MM.1S (cell line): ENCODE data around the gene LBX1.
A peak's percentile ranks its signal among the peaks of the same experiment; 100 is the strongest.

Source experiments
- DNase-seq: peaks from one replicate; pipeline ENCODE4 v3.0.0-alpha.2; 2015
- H2AFZ ChIP-seq: fragments of 300-600 bp; sonication (generic); 2 replicates; pipeline ENCODE4 v1.6.0; 2016; ENCODE audit warnings: antibody characterized with exemption, low read length
- H3F3A ChIP-seq: fragments of 300-600 bp; sonication (generic); 2 replicates; pipeline ENCODE4 v1.6.1; 2016; ENCODE audit warnings: mild to moderate bottlenecking, antibody characterized with exemption, low read length, moderate library complexity, mixed read lengths; ENCODE audit not compliant: insufficient read depth
- H3K27ac ChIP-seq: fragments of 300-600 bp; sonication (generic); 2 replicates; pipeline ENCODE4 v1.5.1; 2016; ENCODE audit warnings: mild to moderate bottlenecking, low read length
- H3K27me3 ChIP-seq: fragments of 300-600 bp; sonication (generic); replicated peaks from 2 replicates; pipeline ENCODE4 v1.6.0; 2016; ENCODE audit warnings: low read length; ENCODE audit not compliant: insufficient read depth
- H3K36me3 ChIP-seq: fragments of 300-600 bp; sonication (generic); replicated peaks from 2 replicates; pipeline ENCODE4 v1.6.1; 2016; ENCODE audit warnings: mild to moderate bottlenecking, low read length, mixed read lengths; ENCODE audit not compliant: insufficient read depth
- H3K4me1 ChIP-seq: fragments of 300-600 bp; sonication (generic); 2 replicates; pipeline ENCODE4 v1.6.1; 2016; ENCODE audit warnings: low read length, mixed read lengths
- H3K4me2 ChIP-seq: fragments of 300-600 bp; sonication (generic); 2 replicates; pipeline ENCODE4 v1.6.0; 2016; ENCODE audit warnings: low read depth, low read length
- H3K4me3 ChIP-seq: fragments of 300-600 bp; sonication (generic); 2 replicates; pipeline ENCODE4 v1.5.1; 2016; ENCODE audit warnings: low read length, mixed read lengths
- H3K79me2 ChIP-seq: fragments of 300-600 bp; sonication (generic); 2 replicates; pipeline ENCODE4 v1.6.1; 2016; ENCODE audit warnings: mixed run types, low read length, mixed read lengths
- H3K9ac ChIP-seq: fragments of 300-600 bp; sonication (generic); 2 replicates; pipeline ENCODE4 v1.6.1; 2016; ENCODE audit warnings: low read length, mixed read lengths
- H3K9me2 ChIP-seq: fragments of 300-600 bp; sonication (generic); replicated peaks from 2 replicates; pipeline ENCODE4 v1.6.1; 2016; ENCODE audit warnings: mild to moderate bottlenecking, low read length, mixed read lengths; ENCODE audit not compliant: insufficient read depth
- H3K9me3 ChIP-seq: fragments of 300-600 bp; sonication (generic); replicated peaks from 2 replicates; pipeline ENCODE4 v1.6.1; 2016; ENCODE audit warnings: mild to moderate bottlenecking, low read length, mixed read lengths; ENCODE audit not compliant: insufficient read depth
- H4K20me1 ChIP-seq: fragments of 300-600 bp; sonication (generic); 2 replicates; pipeline ENCODE4 v1.6.1; 2016; ENCODE audit warnings: mild to moderate bottlenecking, low read length, moderate library complexity, mixed read lengths; ENCODE audit not compliant: insufficient read depth
- EZH2 ChIP-seq: fragments of 300-600 bp; sonication (generic); optimal IDR thresholded peaks from 2 replicates; pipeline ENCODE3; 2017; ENCODE audit warnings: low read depth, mild to moderate bottlenecking, antibody characterized with exemption, low read length, mixed read lengths
- EZH2phosphoT487 ChIP-seq: fragments of 300-600 bp; sonication (generic); IDR thresholded peaks from 2 replicates; pipeline ENCODE4 v1.6.1; 2018; ENCODE audit warnings: antibody characterized with exemption, low read length
- TF ChIP-seq, protein P1 (sequence below): fragments of 300-600 bp; sonication (generic); IDR thresholded peaks from 2 replicates; pipeline ENCODE4 v1.5.1; 2016; ENCODE audit warnings: antibody characterized with exemption, low read length, mixed read lengths

The LBX1 gene, protein sequence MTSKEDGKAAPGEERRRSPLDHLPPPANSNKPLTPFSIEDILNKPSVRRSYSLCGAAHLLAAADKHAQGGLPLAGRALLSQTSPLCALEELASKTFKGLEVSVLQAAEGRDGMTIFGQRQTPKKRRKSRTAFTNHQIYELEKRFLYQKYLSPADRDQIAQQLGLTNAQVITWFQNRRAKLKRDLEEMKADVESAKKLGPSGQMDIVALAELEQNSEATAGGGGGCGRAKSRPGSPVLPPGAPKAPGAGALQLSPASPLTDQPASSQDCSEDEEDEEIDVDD

GRCh38 chr10:101229266-101230182 lies at the start of gene LBX1:
LBX1 (minus strand) TSS chr10:101229463; CDS start chr10:101228815, 648 bp downstream.
- TF ChIP-seq EZH2phosphoT487 = no peak
- TF ChIP-seq, protein P1, sequence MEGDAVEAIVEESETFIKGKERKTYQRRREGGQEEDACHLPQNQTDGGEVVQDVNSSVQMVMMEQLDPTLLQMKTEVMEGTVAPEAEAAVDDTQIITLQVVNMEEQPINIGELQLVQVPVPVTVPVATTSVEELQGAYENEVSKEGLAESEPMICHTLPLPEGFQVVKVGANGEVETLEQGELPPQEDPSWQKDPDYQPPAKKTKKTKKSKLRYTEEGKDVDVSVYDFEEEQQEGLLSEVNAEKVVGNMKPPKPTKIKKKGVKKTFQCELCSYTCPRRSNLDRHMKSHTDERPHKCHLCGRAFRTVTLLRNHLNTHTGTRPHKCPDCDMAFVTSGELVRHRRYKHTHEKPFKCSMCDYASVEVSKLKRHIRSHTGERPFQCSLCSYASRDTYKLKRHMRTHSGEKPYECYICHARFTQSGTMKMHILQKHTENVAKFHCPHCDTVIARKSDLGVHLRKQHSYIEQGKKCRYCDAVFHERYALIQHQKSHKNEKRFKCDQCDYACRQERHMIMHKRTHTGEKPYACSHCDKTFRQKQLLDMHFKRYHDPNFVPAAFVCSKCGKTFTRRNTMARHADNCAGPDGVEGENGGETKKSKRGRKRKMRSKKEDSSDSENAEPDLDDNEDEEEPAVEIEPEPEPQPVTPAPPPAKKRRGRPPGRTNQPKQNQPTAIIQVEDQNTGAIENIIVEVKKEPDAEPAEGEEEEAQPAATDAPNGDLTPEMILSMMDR = no peak
- peak; percentile 84 for TF ChIP-seq EZH2
- Histone ChIP-seq H4K20me1 (no peaks in the 10 kb centered on the region), H3K27ac (no peak within 1 kb of the TSS), H3K27me3 (peaks cover 92% of the 10 kb centered on the region), H3K4me3 (no peak within 1 kb of the TSS), H2AFZ (no peak within 1 kb of the TSS), H3K79me2 (no peaks in the 10 kb centered on the region), H3K4me1 (no peaks in the 10 kb centered on the region), H3K9me2 (no peaks in the 10 kb centered on the region), H3K9ac (no peak within 1 kb of the TSS), H3K9me3 (no peaks in the 10 kb centered on the region), H3K4me2 (no peak within 1 kb of the TSS), H3F3A (no peaks in the 10 kb centered on the region), H3K36me3 (no peaks in the 10 kb centered on the region)
- no peak for DNase-seq

GRCh38 chr10:101273741-101274140 lies 44.5 kb upstream of the LBX1 start:
- H3F3A ChIP-seq = no peaks in the 10 kb centered on the region
- no peak overlapping the region for H3K27ac ChIP-seq
- H3K4me1 ChIP-seq = no peaks in the 10 kb centered on the region
- no peaks in the 10 kb centered on the region for H3K9me3 ChIP-seq
- no peak for DNase-seq
- H2AFZ ChIP-seq = no peak overlapping the region
- no peaks in the 10 kb centered on the region for H3K79me2 ChIP-seq
- no peak overlapping the region for H3K4me2 ChIP-seq
- no peaks in the 10 kb centered on the region for H4K20me1 ChIP-seq
- no peak overlapping the region for H3K9ac ChIP-seq
- TF ChIP-seq, protein P1 = no peak
- TF ChIP-seq EZH2phosphoT487 = no peak
- TF ChIP-seq EZH2 = no peak
- no peaks in the 10 kb centered on the region for H3K36me3 ChIP-seq
- no peak overlapping the region for H3K4me3 ChIP-seq
- no peaks in the 10 kb centered on the region for H3K9me2 ChIP-seq
- no peaks in the 10 kb centered on the region for H3K27me3 ChIP-seq

GRCh38 chr10:101273330-101273729 lies 44.1 kb upstream of the LBX1 start:
- H3K9ac ChIP-seq = no peak overlapping the region
- H4K20me1 ChIP-seq = no peaks in the 10 kb centered on the region
- H3K9me3 ChIP-seq = no peaks in the 10 kb centered on the region
- H3K9me2 ChIP-seq = no peaks in the 10 kb centered on the region
- H3K4me1 ChIP-seq = no peaks in the 10 kb centered on the region
- TF ChIP-seq EZH2phosphoT487 = no peak
- no peak overlapping the region for H2AFZ ChIP-seq
- no peak for DNase-seq
- H3K27ac ChIP-seq = no peak overlapping the region
- H3K79me2 ChIP-seq = no peaks in the 10 kb centered on the region
- no peaks in the 10 kb centered on the region for H3K27me3 ChIP-seq
- H3K36me3 ChIP-seq = no peaks in the 10 kb centered on the region
- no peaks in the 10 kb centered on the region for H3F3A ChIP-seq
- H3K4me3 ChIP-seq = no peak overlapping the region
- H3K4me2 ChIP-seq = no peak overlapping the region
